ENCODE measurements around the gene WNT7B.

WNT7B gene

GRCh38 chr22:45994491-45995404 lies 17.8 kb upstream of the WNT7B start:
- DNase-seq, result peak; percentile 87

DNA sequence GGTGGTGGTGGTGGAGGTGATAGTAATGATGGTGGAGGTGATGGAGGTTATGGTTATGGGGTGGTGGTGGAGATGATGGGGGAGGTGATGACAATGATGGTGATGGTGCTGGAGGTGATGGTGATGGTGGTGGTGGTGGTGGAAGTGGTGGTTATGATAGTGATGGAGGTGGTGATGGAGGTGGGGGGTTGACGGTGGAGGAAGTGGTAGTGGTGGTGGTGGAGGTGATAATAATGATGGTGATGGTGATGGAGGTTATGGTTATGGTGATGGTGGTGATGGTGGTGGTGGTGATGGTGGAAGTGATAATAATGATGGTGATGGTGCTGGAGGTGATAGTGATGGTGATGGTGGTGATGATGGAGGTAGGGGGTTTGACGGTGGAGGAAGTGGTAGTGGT lies 16.9 kb upstream of the WNT7B start:
- no peak for DNase-seq

- DNase-seq, result no peak
Measured at GRCh38 chr22:45993143-45993692, 16.3 kb upstream of the WNT7B start.

- DNase-seq, result no peak
Measured at GRCh38 chr22:45992737-45993136, 15.8 kb upstream of the WNT7B start.

GRCh38 chr22:45991098-45991497 lies 14.1 kb upstream of the WNT7B start:
- no peak for DNase-seq

- no peak for DNase-seq
Measured at GRCh38 chr22:45987136-45987861, 10.3 kb upstream of the WNT7B start.

- no peak for DNase-seq
Measured at GRCh38 chr22:45984316-45984916, 7.5 kb upstream of the WNT7B start.

- DNase-seq, result no peak
Measured at GRCh38 chr22:45983797-45984196, 6.8 kb upstream of the WNT7B start.

DNA sequence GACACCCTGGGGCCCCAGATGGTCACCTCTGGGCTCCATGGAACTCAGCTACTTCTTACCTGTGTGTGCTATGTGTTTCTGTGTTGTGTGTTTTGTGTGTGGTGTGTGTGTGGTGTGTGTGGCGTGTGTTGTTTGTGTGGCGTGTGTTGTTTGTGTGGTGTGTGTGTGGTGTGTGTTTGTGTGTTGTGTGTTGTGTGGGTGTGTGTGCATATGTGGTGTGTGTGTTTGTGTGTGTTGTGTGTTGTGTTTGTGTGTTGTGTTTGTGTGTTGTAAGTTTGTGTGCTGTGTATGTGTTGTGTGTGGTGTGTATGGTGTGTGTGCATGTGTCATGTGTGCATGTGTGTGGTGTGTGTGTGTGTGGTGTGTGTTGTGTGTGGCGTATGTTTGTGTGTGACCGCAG lies 3.8 kb upstream of the WNT7B start:
- no peak for DNase-seq

DNA sequence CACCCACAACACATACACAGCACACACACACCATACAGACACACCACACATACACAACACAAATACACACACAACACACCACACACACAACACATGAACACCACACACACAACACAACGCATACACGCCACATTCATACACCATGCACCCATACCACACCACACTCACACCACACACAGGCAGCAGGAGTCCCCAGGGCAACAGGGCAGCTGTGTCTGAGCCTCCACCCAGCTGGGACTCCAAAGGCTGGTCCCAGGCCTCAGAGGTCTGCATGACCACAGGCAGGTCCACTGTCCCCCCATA lies 3.3 kb upstream of the WNT7B start:
- no peak for DNase-seq

- no peak for DNase-seq
Measured at GRCh38 chr22:45978275-45978713, 1.3 kb upstream of the WNT7B start.

DNA sequence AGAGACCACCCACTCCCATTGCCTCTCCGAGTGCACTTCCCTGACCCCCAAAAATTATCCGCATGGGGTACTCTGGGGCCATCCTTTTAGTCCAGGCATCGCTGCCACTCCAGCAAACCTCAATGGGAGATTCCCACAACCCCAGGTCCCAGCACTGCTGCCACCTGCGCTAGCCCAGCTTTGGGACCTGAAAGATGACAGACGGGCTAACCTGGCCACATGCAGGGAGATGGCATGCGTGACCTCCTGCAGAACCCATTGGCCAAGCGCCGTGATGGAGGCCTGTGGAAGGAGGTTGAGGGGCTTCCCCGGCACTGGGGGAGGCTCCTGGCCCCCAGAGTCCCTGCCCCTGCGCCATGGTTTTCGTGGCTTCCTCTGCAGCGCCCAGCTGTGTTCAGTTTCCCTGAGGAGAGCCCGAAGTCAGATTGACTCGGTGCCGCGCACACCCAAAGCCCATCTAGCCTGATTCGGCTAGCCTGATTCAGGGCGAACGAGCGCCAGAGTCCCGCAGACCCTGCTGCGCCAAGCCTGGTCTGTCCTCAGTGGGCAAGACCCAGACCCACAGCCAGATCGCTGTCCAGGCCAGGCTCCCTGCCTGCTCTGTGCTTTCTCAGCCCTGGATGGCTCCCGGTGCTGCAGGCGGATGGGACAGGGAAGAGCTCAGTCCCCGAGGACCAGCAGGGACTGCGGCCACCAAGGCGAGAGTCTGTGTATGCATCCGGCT lies 751 bp upstream of the WNT7B start:
- DNase-seq, result no peak

- DNase-seq, result no peak
Measured at GRCh38 chr22:45976254-45977002, 534 bp downstream of the WNT7B start.

DNA sequence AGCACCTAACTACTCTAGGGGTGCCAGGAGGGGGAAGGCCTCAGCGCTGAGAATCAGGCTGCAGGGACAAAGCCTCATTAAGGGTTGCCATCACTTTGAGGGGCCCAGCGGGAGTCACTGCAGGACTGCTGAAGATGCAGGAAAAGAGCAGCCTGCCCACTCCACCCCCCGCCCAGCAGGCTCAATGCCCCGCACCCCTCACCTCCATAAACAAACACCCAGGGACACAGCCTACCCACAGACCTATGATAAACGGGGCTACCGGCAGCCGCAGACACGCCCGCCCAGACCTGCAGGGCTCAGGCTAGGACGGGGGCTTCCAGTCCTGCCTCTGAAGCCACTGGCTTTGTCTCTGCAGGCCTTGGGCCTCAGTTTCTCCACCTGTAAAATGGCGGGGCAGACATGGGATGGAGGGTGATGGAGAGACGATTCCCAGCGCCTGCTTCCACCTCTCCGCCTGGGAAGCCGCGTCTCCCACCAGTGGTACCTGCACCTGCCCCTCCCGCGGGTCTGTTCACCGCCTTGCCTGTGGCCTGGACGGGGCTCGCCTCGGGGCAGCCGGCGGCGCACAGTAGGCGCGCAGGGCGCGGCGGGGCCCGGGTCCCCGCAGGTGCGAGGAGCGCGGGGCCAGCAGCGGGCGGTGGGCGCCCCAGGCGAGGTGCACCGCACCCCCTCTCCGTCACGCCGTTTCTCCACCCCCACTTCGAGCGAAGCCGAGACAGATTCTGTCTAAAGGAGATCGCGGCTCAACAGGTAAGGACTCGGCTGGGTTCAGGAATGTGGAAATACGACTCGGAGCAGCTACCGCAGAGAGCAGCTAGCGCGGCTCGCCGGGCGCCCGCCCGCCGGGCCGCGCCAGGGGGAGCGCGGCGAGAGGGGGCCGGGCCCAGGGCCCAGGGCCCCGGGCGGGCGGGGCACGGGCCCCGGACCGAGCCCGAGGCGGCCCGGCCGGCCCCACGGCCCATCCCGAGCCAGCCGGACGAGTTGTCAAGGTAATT lies 1.5 kb downstream of the WNT7B start:
- DNase-seq, result no peak

DNA sequence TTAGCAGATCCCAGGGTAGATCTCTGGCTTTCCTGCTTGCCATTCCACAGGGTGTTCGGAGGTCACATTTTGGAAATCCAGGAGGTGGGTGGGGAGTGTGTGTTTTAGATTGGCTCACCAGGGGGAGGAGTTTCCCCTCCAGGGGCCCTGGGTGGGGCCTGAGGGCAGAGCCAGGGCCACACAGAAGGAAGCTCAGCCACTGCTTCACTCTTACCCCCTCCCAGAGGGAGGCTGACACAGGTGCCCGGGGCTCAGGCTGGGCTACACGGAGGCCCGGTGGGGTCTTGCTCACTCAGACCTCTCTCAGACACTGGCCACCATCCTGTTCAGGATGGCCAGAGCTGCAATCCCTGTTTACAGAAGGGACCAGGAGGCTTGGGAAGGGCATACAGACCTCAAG lies 2.5 kb downstream of the WNT7B start:
- no peak for DNase-seq

- DNase-seq, result no peak
Measured at GRCh38 chr22:45972889-45973253, 4.1 kb downstream of the WNT7B start.

DNA sequence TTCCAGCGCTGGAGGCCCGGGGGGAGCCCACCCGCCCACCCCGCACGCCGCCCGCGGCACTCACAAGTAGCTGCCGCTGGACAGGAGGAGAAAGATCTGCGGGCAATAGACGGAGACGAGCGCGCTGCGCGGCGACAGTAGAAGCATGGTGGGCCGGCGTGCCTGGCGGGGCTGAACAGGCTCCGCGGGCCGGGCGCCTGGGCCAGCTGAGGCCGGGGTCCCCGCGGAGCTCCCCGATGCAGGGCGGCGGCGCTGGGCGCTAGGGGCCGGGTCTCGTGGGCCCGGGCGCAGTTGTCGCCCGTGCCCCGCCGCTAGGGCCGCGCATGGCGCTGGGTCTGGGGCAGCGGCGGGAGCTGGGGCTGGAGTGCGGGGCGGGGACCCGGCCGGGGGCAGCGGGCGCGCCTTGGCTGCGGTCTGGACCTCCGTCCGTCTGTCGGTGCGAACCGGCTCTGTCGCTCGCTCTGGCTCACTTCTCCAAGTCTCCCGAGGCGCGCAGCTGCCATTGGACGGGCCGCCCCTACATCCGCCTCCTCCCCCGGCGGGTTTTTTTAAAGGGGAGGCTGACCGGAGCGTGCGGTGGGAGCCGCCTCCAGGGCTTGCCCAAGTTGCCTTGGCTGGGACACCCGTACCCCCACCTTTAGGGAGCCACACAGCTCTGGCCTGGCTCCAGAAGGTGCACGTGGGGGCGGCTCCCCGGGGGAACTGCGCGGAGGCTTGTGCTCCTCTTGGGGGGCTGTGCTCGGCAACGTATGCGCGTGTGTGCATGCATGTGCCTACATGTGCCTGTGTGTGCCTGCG lies 4.7 kb downstream of the WNT7B start:
- no peak for DNase-seq

- no peak for DNase-seq
Measured at GRCh38 chr22:45971408-45972028, 5.4 kb downstream of the WNT7B start.

DNA sequence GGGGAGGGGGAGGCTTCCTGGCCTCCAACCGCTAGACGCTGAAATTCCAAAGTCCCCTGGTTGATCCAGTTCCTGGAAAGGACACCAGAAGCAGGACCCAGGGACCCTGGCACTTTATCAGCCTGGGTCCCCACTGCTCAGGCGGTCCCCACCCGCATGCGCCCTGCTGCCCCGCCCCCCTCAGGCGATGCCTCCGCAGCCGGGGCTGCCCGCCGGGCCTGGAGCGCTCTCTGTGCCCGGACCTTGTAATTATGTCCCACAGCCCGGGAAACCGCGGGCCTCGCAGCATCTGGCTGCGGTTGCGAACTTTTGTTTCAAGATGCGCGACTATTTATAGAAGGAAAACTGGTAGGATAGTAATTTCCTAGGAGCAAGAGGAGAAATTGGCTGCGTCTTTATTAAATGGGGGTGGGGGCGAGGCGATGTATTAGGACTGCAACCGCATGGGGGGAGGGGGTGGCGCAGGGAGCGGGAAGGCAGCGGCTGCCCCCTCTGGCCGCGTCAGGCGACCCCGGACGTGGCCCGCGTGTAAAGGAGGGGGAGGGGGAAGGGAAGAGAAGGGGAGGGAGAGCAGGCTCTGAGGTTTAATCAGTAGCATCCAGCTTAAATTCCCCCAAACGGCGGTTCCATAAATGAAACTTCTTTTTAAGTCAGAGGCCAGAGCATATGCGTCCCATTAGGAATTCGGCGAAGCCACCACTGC lies 6.1 kb downstream of the WNT7B start:
- peak; percentile 73 for DNase-seq

All from femur (tissue), 1 donor.